H9 (cell line): ENCODE data around the gene MBD3L2B. TPM values are rescaled to one million over a fixed set of nuclear protein-coding genes. Genes with fewer than 3 reads are reported as not detected.

ENCODE experiments used
- DNase-seq: peaks from one replicate; pipeline ENCODE4 v3.0.0-alpha.2; 2017
- H2AFZ ChIP-seq: one replicate; pipeline ENCODE4 v1.6.1; 2013; ENCODE audit warnings: mild to moderate bottlenecking, low read length, control low read depth, moderate library complexity
- H2AK5ac ChIP-seq: 2 replicates; pipeline ENCODE4 v1.6.1; 2013; ENCODE audit warnings: low read length, control low read depth, mixed read lengths; ENCODE audit not compliant: insufficient read length
- H2BK120ac ChIP-seq: one replicate; pipeline ENCODE4 v1.6.1; 2013; ENCODE audit warnings: low read depth, mild to moderate bottlenecking, low read length, control low read depth, inconsistent platforms; ENCODE audit not compliant: poor library complexity, severe bottlenecking
- H2BK12ac ChIP-seq: 2 replicates; pipeline ENCODE4 v1.6.1; 2013; ENCODE audit warnings: low read length, control low read depth, mixed read lengths, low read depth; ENCODE audit not compliant: insufficient read length
- H2BK15ac ChIP-seq: 2 replicates; pipeline ENCODE4 v1.6.1; 2013; ENCODE audit warnings: low read depth, low read length, control low read depth
- H2BK20ac ChIP-seq: one replicate; pipeline ENCODE4 v1.6.1; 2013; ENCODE audit warnings: low read depth, mild to moderate bottlenecking, low read length, control low read depth, inconsistent platforms; ENCODE audit not compliant: poor library complexity, severe bottlenecking
- H2BK5ac ChIP-seq: 2 replicates; pipeline ENCODE4 v1.6.1; 2013; ENCODE audit warnings: low read length, control low read depth, mixed read lengths; ENCODE audit not compliant: insufficient read length
- H3K14ac ChIP-seq: 2 replicates; pipeline ENCODE4 v1.6.1; 2013; ENCODE audit warnings: low read length, control low read depth; ENCODE audit not compliant: insufficient read depth
- H3K18ac ChIP-seq: 2 replicates; pipeline ENCODE4 v1.6.1; 2013; ENCODE audit warnings: low read depth, mild to moderate bottlenecking, mixed read lengths, low read length, control low read depth; ENCODE audit not compliant: insufficient read length
- H3K23ac ChIP-seq: 2 replicates; pipeline ENCODE4 v1.6.1; 2013; ENCODE audit warnings: low read length, control low read depth, mixed read lengths, low read depth; ENCODE audit not compliant: insufficient read length
- H3K23me2 ChIP-seq: 2 replicates; pipeline ENCODE4 v1.6.1; 2013; ENCODE audit warnings: low read depth, mild to moderate bottlenecking, mixed read lengths, low read length, control low read depth; ENCODE audit not compliant: insufficient read length, poor library complexity, severe bottlenecking
- H3K27ac ChIP-seq: 2 replicates; pipeline ENCODE4 v1.5.1; 2013; ENCODE audit warnings: low read length, control low read depth, mixed read lengths, low read depth; ENCODE audit not compliant: insufficient read length
- H3K27me3 ChIP-seq: 2 replicates; pipeline ENCODE4 v1.6.1; 2013; ENCODE audit warnings: low read length, control low read depth, inconsistent platforms; ENCODE audit not compliant: insufficient read depth
- H3K4ac ChIP-seq: 2 replicates; pipeline ENCODE4 v1.6.1; 2013; ENCODE audit warnings: low read depth, mild to moderate bottlenecking, control low read depth, inconsistent platforms, low read length, moderate library complexity
- H3K4me1 ChIP-seq: 2 replicates; pipeline ENCODE4 v1.6.1; 2013; ENCODE audit warnings: low read length, control low read depth, inconsistent platforms; ENCODE audit not compliant: insufficient read depth
- H3K4me2 ChIP-seq: 2 replicates; pipeline ENCODE4 v1.6.1; 2013; ENCODE audit warnings: low read length, control low read depth, mixed read lengths; ENCODE audit not compliant: insufficient read length, insufficient read depth
- H3K56ac ChIP-seq: 2 replicates; pipeline ENCODE4 v1.6.1; 2013; ENCODE audit warnings: low read depth, mild to moderate bottlenecking, mixed read lengths, low read length, control low read depth; ENCODE audit not compliant: insufficient read length
- H3K79me1 ChIP-seq: 2 replicates; pipeline ENCODE4 v1.6.1; 2013; ENCODE audit warnings: low read depth, mild to moderate bottlenecking, moderate library complexity, low read length, control low read depth, inconsistent platforms; ENCODE audit not compliant: insufficient read depth, poor library complexity, severe bottlenecking
- H3K79me2 ChIP-seq: 2 replicates; pipeline ENCODE4 v1.6.1; 2013; ENCODE audit warnings: low read length, control low read depth, inconsistent platforms; ENCODE audit not compliant: insufficient read depth
- H3K9ac ChIP-seq: 2 replicates; pipeline ENCODE4 v1.6.1; 2013; ENCODE audit warnings: low read length, control low read depth, mixed read lengths; ENCODE audit not compliant: insufficient read length; ENCODE audit errors: extremely low read depth
- H3K9me3 ChIP-seq: one replicate; pipeline ENCODE4 v1.6.1; 2013; ENCODE audit warnings: low read depth, low read length, inconsistent platforms; ENCODE audit not compliant: control insufficient read depth
- H3T11ph ChIP-seq: one replicate; pipeline ENCODE4 v1.6.1; 2013; ENCODE audit warnings: mild to moderate bottlenecking, low read length, control low read depth, inconsistent platforms
- H4K20me1 ChIP-seq: one replicate; pipeline ENCODE4 v1.6.1; 2013; ENCODE audit not compliant: control insufficient read depth, insufficient read length, insufficient read depth
- H4K5ac ChIP-seq: 2 replicates; pipeline ENCODE4 v1.6.1; 2013; ENCODE audit warnings: low read depth, mild to moderate bottlenecking, mixed read lengths, low read length, control low read depth; ENCODE audit not compliant: insufficient read length
- H4K8ac ChIP-seq: replicated peaks from 2 replicates; pipeline ENCODE4 v1.6.1; 2013; ENCODE audit warnings: low read length, control low read depth, mixed read lengths, low read depth; ENCODE audit not compliant: insufficient read length
- H4K91ac ChIP-seq: 2 replicates; pipeline ENCODE4 v1.6.1; 2013; ENCODE audit warnings: low read depth, mild to moderate bottlenecking, moderate library complexity, mixed read lengths, low read length, control low read depth; ENCODE audit not compliant: insufficient read length
- H3K27ac Mint-ChIP-seq, 3 experiments: 2 replicates in 2 of 3; 3 replicates in 1 of 3; pipeline ENCODE4 v1.8.0; 2020 to 2021; ENCODE audit warnings: mixed read lengths in 3 of 3, mild to moderate bottlenecking in 1 of 3, moderate library complexity in 1 of 3
- H3K27me3 Mint-ChIP-seq: 2 replicates; pipeline ENCODE4 v1.8.0; 2021; ENCODE audit warnings: low read depth, mild to moderate bottlenecking, moderate library complexity, mixed read lengths
- H3K36me3 Mint-ChIP-seq, 3 experiments: 2 replicates in 2 of 3; 3 replicates in 1 of 3; pipeline ENCODE4 v1.8.0; 2020 to 2021; ENCODE audit warnings: low read depth in 3 of 3, mixed read lengths in 3 of 3; ENCODE audit not compliant: insufficient read depth in 1 of 3
- H3K4me1 Mint-ChIP-seq, 2 experiments: 2 replicates each; pipeline ENCODE4 v1.8.0; 2020; ENCODE audit warnings: mixed read lengths in 2 of 2
- H3K4me3 Mint-ChIP-seq, 2 experiments: 2 replicates in 1 of 2; 3 replicates in 1 of 2; pipeline ENCODE4 v1.8.0; 2020 to 2021; ENCODE audit warnings: mild to moderate bottlenecking in 2 of 2, mixed read lengths in 2 of 2, moderate library complexity in 1 of 2
- H3K9me3 Mint-ChIP-seq, 2 experiments: 2 replicates in 1 of 2; 3 replicates in 1 of 2; pipeline ENCODE4 v1.8.0; 2020; ENCODE audit warnings: mild to moderate bottlenecking in 2 of 2, mixed read lengths in 2 of 2, moderate library complexity in 1 of 2
- CTCF ChIP-seq: fragments of 200-600 bp; sonication (generic); conservative IDR thresholded peaks from 3 replicates; pipeline ENCODE4 v1.8.0; 2021; ENCODE audit warnings: antibody characterized with exemption, mild to moderate bottlenecking
- total RNA-seq: library from RNA; stranded (reverse); gene quantifications from 2 replicates; pipeline ENCODE4 v1.2.1, GENCODE V29; 2021

MBD3L2B gene
- total RNA-seq, 1 experiment from 2014 or later: not detected

DNA sequence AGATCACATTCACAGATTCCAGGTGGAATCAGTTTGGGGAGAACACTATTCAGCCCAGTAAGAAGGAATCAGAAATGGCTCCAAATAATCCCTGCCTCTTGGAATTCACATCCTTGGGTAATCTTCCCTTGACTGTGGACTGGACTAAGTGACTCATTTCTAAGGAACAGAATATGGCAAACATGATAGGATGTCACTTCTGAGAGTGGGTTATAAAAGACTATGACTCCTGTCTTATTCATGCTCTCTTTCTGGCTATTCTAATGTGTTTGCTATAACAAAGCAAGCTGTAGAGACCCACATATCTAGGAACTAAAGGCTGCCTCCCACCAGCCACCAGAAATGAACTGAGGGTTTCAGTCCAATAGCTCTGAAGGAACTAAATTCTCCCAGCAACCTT, 37.8 kb downstream of the MBD3L2B start:
- TF ChIP-seq CTCF: no peak
- peaks cover 6 to 32% (median 11%) of the 10 kb centered on the region in 3 experiments; a peak in 5 of 7 replicates for H3K36me3 Mint-ChIP-seq
- H3K4ac ChIP-seq: no peak overlapping the region

More for the DNA sequence above, 37.8 kb downstream of the MBD3L2B start:
- Histone ChIP-seq H3K4me1 (no peaks in the 10 kb centered on the region), H4K5ac (no peak overlapping the region), H2BK5ac (no peak overlapping the region), H3K56ac (no peak overlapping the region), H3K9ac (no peak overlapping the region), H2BK20ac (no peak overlapping the region), H3K9me3 (peaks cover 78% of the 10 kb centered on the region), H3K4me2 (no peak overlapping the region), H2BK120ac (no peak overlapping the region), H2BK15ac (no peak overlapping the region), H3T11ph (no peak overlapping the region), H3K18ac (no peak overlapping the region), H3K14ac (no peak overlapping the region), H3K27me3 (no peaks in the 10 kb centered on the region), H4K20me1 (no peaks in the 10 kb centered on the region), H3K23ac (no peak overlapping the region), H2AK5ac (no peak overlapping the region), H4K91ac (no peak overlapping the region), H2BK12ac (no peak overlapping the region), H3K27ac (no peak overlapping the region), H4K8ac (no peak overlapping the region), H3K23me2 (no peaks in the 10 kb centered on the region), H3K79me2 (no peaks in the 10 kb centered on the region), H3K79me1 (no peaks in the 10 kb centered on the region), H2AFZ (no peak overlapping the region)
- no peak overlapping the region for H3K4me3 Mint-ChIP-seq
- peaks cover 2% of the 10 kb centered on the region; the same call in 1 of the 2 replicates for H3K27me3 Mint-ChIP-seq
- no peak overlapping the region for H3K27ac Mint-ChIP-seq
- no peak for DNase-seq
- H3K9me3 Mint-ChIP-seq: peaks cover 79 to 87% of the 10 kb centered on the region in 2 experiments
- H3K4me1 Mint-ChIP-seq: no peaks in the 10 kb centered on the region
